Non-pigmented ciliary epithelial cell (primary cell): Measurements from ENCODE around the gene GPATCH1.
"Not testable (repeated sequence)": the region's sequence is repeated elsewhere in the genome, so short reads cannot be mapped to it uniquely, and the experiment has no call there.

ENCODE experiments used
- DNase-seq: peaks from one replicate; pipeline ENCODE4 v3.0.0-alpha.2; 2010; ENCODE audit warnings: low read depth

Gene GPATCH1

DNA sequence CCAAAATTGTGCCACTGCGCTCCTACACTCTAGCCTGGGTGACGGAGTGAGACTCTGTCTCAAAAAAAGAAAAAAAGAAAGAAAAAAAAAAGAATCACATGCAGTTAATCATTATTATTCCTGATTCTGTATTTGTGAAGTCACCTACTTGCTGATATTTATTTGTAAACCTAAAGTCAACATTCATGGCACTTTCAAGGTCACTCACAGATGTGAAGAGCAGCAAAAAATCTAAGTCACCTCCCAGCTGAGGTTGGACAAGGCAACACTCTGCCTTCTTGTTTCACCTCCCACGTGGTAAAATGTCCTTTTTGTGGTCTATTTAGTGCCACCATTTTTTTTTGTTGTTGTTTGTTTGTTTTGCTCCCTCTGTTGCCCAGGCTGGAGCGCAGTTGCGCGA lies 77.4 kb downstream of the GPATCH1 start:
- no peak for DNase-seq

DNA sequence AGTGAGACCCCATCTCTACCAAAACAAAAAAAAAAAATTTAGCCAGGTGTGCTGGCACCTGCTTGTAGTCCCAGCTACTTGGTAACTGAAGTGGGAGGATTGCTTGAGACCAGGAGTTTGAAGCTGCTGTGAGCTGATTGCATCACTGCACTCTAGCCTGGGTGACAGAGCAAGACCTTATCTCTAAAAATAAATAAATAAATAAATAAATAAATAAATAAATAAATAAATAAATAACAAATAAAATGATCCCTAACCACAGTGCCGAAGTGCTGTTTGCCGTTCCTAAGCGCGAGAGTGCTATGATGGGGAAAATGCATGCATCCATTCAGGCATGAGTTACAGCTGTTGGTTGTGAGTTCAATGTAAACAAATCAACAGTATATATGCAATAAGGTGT lies 78.2 kb downstream of the GPATCH1 start:
- no peak for DNase-seq

DNA sequence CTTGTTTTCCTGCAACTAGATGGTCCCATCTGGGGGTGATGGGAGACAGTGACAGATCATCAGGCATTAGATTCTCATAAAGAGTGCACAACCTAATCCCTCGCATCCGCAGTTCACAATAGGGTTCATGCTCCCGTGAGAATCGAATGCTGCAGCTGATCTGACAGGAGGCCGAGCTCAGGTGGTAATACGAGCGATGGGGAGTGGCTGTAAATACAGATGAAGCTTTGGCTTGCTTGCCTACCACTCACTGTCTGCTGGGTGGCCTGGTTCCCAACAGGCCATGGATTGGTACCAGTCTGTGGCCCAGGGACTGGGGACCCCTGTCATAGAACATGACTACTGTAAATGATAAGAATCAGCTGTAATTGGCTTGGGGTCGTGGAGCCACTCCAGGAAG lies 78.9 kb downstream of the GPATCH1 start:
- DNase-seq: no peak

DNA sequence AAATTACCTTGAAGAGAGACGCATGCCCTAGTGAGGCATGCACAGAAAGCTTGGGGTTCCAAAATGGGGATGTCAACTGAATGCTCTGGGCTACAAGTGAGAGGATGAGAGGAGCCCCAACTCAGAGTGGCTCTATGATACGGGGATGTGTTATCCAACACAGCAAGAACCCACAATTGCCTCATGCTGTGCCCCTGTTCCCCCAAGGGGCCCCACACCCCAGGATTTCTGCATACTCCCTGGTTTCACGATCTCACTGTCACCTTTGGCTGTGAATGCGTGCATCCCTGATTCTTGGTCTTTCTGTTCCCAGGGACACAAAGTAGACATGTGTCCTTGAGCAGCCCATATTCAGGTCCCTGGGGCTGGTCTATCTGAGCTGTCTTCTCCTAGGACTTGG lies 80.2 kb downstream of the GPATCH1 start:
- no peak for DNase-seq

DNA sequence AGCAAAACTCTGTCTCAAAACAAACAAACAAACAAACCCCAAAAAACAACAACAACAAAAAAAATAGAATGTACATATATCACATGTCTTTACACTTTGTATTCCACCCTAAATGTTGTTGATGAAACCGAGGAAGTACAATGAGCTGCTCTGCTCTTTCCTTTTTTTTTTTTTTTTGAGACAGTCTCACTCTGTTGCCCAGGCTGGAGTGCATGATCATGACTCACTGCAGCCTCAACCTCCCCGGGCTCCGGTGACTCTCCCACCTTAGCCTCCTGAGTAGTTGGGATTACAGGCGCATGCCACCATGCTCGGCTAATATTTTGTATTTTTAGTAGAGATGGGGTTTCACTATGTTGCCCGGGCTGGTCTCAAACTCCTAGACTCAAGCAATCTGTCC lies 82.5 kb downstream of the GPATCH1 start:
- no peak for DNase-seq

DNA sequence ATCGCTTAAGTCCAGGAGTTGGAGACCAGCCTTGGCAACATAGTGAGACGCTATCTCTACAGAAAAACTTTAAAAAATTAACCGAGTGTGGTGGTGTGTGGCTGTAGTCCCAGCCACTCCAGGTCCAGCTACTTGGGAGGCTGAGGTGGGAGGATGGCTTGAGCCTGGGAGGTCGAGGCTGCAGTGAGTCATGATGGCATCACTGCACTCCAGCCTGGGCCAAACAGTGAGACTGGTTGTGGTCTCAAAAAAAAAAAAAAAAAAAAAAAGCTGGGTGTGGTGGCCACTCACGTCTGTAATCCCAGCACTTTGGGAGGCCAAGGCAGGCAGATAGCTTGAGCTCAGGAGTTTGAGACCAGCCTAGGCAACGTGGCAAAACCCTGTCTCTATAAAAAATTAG lies 85.1 kb downstream of the GPATCH1 start:
- DNase-seq: not testable (repeated sequence)

DNA sequence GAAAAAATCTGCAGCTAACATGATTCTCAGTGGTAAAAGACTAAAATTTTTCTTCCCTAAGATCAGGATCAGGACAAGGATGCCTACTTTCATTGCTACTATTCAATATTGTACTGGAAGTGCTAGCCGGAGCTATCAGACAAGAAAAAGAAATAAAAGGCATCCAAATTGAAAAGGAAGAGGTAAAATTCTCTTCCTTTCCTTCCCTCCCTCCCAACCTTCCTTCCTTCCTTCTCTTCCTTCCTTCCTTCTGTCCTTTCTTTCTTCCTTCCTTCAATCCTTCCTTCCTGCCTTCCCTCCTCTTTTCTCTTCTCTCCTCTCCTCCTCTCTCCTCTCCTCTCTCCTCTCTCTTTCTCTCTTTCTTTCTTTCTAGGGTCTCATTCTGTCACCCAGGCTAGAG lies 86.5 kb downstream of the GPATCH1 start:
- no peak for DNase-seq

DNA sequence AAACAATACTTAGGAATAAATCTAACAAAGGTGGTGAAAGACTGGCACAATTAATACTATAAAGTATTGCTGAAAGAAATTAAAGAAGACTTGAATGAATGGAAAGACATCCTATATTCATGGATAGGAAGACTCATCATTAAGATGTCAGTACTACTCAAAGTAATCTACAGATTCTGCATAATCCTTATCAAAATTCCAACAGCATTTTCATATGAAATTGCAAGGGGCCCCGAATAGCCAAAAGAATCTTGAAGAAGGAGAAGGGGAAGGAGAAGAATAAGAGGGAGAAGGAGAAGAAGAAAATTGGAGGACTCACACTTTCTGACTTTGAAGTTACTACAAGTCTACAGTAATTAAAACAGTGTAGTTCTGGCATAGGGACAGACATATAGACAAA lies 87.5 kb downstream of the GPATCH1 start:
- no peak for DNase-seq

DNA sequence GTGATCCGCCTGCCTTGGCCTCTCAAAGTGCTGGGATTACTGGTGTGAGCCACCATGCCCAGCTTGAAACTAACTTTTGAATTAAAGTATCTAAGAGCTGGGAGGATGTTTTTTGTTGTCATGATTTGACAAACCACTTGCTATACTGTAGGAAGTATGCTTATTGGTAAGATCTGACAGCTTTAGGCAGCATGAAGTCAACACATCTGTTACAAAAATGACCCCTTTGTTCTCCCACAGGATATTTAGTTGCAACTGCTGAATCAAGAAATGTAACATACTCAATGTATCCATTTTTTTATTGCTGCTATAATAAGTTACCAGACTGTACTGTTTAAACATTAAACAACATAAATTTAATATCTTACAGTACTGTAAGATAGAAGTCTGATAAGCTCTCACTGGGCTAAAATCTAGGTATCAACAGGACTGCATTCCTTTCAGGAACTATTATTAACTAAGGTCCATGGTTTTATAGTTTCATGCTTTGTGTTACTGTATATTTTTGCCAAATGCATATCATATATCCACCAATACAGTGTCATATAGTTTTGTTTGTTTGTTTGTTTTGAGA lies 90.3 kb downstream of the GPATCH1 start:
- DNase-seq: no peak

DNA sequence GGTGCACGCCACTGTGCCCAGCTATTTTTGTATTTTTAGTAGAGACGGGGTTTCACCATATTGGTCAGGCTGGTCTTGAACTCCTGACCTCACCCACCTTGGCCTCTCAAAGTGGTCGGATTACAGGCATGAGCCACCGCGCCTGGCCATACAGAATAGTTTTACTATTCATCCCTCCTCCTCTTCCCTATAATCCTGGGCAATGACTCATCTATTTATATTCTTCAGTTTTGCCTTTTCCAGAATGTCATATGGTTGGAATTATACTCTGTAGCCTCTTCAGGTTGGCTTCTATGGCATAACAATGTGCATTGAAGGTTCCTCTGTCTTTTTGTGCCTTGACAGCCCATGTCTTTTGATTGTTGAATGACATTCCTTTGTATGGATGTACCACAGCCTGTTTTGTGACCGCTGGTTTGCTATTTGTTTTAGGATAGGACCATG lies 91.0 kb downstream of the GPATCH1 start:
- no peak for DNase-seq

DNA sequence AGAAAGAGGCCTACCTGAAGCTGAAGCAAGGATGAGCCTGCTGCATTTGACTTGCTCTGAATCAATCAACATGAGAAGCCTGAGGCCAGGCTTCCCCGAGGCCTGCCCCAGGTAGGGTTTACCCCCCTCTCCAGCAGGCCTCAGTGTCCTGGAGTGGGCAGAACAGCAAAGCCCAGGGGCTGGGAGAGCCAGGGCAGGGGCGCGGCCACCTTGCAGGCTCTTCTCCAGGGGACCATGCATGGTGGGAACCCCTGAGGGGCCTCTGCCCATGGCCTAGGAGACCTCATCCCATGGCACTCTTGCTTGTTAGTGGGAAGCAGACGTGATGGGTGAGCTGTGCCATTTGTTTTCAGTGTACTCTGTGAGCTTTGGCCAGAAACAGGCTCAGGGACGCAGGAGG lies 93.2 kb downstream of the GPATCH1 start:
- DNase-seq: no peak

DNA sequence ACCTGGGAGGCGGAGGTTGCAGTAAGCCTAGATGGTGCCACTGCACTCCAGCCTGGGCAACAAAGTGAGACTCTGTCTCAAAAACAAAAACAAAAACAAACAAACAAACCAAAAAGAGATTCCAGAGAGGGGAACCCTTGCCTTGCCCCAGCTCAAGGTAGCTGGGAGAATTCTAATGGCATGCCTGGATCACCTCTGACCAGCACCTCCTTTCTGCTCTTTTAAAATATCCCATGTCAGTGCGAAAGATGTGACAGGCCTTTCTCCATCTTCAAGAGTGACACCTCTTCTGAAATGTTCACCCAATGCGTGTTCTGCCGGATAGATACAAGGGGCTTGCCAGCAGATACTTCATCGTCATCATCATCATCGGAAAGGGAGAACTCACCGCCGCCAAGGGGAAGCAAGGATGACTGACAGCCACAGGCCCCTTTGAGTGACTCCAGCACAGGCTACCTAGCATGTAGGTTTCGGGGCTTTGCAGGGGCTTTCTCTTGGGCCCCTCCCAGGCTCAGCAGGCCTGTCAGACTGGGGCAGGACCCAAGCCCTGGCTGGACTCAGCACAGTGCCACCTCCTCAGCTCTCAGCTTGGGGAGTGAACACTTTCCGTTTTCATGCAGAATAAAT lies 94.3 kb downstream of the GPATCH1 start:
- DNase-seq: no peak

DNA sequence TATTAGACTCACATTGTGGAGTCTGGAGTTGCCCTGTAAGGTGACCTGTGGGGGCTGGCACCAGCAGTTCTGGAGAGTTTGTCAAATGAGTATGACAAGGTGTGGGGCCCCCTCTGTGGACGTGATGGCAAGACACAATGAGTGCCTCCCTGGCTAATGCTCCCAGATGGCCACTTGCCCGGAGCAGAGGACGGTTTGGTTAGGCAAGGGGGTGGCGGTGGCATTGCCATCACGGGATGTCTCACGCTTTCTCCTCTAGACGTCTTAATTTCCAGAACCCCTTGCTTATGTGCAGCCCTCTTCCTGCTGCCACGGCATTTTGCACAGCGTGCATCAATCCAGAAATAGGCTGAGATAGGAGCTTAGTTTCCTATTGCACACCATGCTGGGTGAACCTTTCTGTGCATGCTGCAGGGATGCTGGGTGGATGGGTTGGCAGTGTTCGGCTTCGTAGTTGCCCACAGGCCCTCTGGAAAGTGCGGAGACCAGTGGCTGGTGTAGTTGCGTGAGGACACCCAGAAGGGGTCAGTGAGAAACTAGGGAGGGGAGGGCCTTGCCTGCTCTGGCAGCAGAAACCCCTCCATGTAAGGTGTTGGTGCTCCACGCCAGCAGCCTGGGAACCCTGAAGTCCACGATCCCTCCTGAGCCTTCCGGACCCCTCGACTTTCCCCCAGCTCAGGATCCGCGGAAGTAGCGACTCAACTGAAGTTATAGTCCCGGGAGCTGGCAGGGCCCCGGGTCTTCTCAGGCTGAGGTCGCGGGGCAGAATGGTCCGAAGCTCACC lies 95.1 kb downstream of the GPATCH1 start:
- DNase-seq: no peak

DNA sequence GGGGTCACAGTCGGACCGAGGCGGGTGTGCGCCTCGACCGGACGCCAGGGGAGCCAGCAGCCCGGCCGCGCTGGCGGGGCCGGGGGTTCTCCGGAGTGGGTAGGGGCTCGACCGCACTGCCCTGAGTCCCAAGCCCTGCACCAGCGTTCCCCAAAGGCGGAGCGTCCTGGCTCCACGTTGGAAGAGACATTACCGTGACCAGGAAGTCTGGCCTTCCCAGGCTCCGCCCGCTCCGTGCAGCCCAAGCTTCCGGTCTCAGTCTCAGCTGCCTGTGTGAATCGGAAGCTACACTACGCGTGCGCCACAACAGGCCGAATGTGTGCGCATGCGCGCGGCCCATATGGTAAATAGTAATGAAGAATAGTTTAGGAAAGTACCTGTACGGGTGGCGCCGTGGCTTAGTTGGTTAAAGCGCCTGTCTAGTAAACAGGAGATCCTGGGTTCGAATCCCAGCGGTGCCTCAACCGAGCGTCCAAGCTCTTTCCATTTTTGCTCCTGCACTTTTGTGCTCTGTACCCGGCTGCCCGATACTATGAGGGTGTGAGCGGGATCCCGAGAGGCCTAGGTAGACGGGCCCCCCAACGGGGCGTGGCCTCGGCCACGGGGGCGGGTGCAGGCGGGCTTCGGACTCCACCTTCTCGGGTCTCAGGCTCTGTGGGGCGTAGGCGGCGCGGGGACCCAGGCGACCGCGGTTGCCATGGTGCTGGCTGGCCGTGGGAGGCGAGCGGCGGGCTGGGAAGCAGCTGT lies 95.9 kb downstream of the GPATCH1 start:
- DNase-seq: peak; percentile 97

DNA sequence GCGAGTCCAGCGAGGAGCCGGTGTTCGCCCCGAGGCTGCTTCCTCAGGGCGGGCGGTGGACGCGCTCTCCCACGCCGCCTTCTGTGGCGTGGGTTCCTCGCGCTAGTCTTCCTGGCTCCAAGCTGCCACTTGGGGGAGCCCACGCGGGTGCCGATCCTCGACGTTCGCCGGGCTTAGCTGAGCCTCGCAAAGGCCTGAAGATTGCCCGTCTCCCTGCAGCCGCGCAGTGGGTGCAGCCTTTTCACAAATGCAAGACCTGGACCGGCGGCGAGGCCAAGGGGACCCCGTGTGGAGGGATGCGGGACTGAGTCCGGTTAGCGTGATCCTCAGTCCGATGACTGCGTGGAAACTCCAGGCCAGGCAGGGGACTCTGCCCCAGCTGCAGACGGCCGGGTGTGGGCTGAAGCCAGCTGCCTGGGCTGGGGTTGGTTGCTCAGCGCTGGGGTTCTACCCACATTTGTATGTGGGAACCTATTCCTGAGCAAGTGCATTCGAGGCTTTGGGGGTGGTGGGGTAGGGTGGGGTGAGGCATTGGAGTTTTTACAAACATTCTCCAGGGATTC lies 96.5 kb downstream of the GPATCH1 start:
- no peak for DNase-seq
